Esophagus squamous epithelium (tissue), 4 donors: Measurements from ENCODE around the gene LILRA5.
"Not testable (repeated sequence)": the region's sequence is repeated elsewhere in the genome, so short reads cannot be mapped to it uniquely, and the experiment has no call there.

Experiments
- CTCF ChIP-seq, 6 experiments: fragments of 450-650 bp in 4 of 6; fragments of 200-600 bp in 2 of 6; sonication (generic) in 2 of 6; IDR thresholded peaks; one replicate each; pipeline ENCODE4 v1.5.1; 2016 to 2019; ENCODE audit warnings: antibody characterized with exemption in 6 of 6, mild to moderate bottlenecking in 4 of 6, moderate library complexity in 4 of 6
- POLR2A ChIP-seq, 4 donors: fragments of 450-650 bp; IDR thresholded peaks; one replicate each; pipeline ENCODE4 v1.6.1; 2017; ENCODE audit warnings: antibody characterized with exemption in 4 of 4, mild to moderate bottlenecking in 4 of 4, moderate library complexity in 3 of 4

- not testable (repeated sequence) for TF ChIP-seq CTCF, POLR2A (IDR thresholded peaks at IDR 0.05)
Measured at GRCh38 chr19:54285427-54286056, 27.4 kb downstream of the LILRA5 start.
